B cell (primary cell): ENCODE results near the gene MAGI2. TPM values are rescaled to one million over a fixed set of nuclear protein-coding genes. Genes with fewer than 3 reads are reported as not detected.

Experiments
- ATAC-seq: fragments of 200-7000 bp; cut with Tn5 transposase; one replicate; pipeline ENCODE4 v1.10.0; 2021; ENCODE audit warnings: low read depth, mild to moderate bottlenecking, moderate number of reproducible peaks, moderate library complexity
- CTCF ChIA-PET: fragments of 350-600 bp; sonication (Branson Sonifier 250); formaldehyde crosslinking; loops from one replicate; lab custom pipeline; 2021; ENCODE audit warnings: antibody characterized with exemption, inconsistent platforms; lab: Charles Lee
- POLR2A ChIA-PET: fragments of 350-600 bp; sonication (Branson Sonifier 250); formaldehyde crosslinking; loops from one replicate; lab custom pipeline; 2021; ENCODE audit warnings: antibody characterized with exemption; lab: Charles Lee
- DNase-seq: peaks from one replicate; pipeline ENCODE4 v3.0.0; 2013
- H2AFZ ChIP-seq: 2 replicates; pipeline ENCODE4 v1.6.1; 2012; ENCODE audit warnings: mild to moderate bottlenecking, low read depth, low read length; ENCODE audit not compliant: insufficient read depth, poor library complexity, severe bottlenecking
- H3K27ac ChIP-seq, 2 donors: 1 replicate in 1 of 2; 2 replicates in 1 of 2; pipeline ENCODE4 v1.5.1; 2012 to 2013; ENCODE audit warnings: low read length in 2 of 2, mild to moderate bottlenecking in 2 of 2, moderate library complexity in 1 of 2
- H3K27me3 ChIP-seq, 4 experiments: fragments of 200-600 bp in 1 of 4; sonication (generic) in 1 of 4; replicated peaks in 1 of 4; 1 replicate in 2 of 4; 2 replicates in 2 of 4; pipeline versions ENCODE4 v1.6.1 to v1.7.0; 2013 to 2016; ENCODE audit warnings: low read length in 3 of 4, mild to moderate bottlenecking in 2 of 4, mixed read lengths in 1 of 4, moderate library complexity in 1 of 4; ENCODE audit not compliant: insufficient read depth in 4 of 4, control insufficient read depth in 3 of 4; ENCODE audit errors: control extremely low read depth in 1 of 4
- H3K36me3 ChIP-seq, 2 experiments: replicated peaks in 1 of 2; 1 replicate in 1 of 2; 2 replicates in 1 of 2; pipeline versions ENCODE4 v1.6.1 to v1.7.1; 2013; ENCODE audit warnings: low read length in 1 of 2; ENCODE audit not compliant: insufficient read depth in 2 of 2, control insufficient read depth in 1 of 2; ENCODE audit errors: control extremely low read depth in 1 of 2, extremely low read depth in 1 of 2
- H3K4me1 ChIP-seq, 2 donors: fragments of 200-600 bp in 1 of 2; sonication (generic) in 1 of 2; 1 replicate in 1 of 2; 2 replicates in 1 of 2; pipeline versions ENCODE4 v1.5.1 to v1.6.1; 2013 to 2017; ENCODE audit warnings: low read length in 2 of 2; ENCODE audit not compliant: control insufficient read depth in 2 of 2, insufficient read depth in 2 of 2
- H3K4me2 ChIP-seq: replicated peaks from 2 replicates; pipeline ENCODE3; 2012; ENCODE audit warnings: mild to moderate bottlenecking, low read depth, low read length; ENCODE audit not compliant: poor library complexity, severe bottlenecking
- H3K4me3 ChIP-seq, 5 experiments: fragments of 200-600 bp in 1 of 5; sonication (generic) in 1 of 5; 1 replicate in 3 of 5; 2 replicates in 2 of 5; pipeline versions ENCODE4 v1.5.1 to v1.7.0; 2011 to 2016; ENCODE audit warnings: low read length in 4 of 5, mild to moderate bottlenecking in 4 of 5, low read depth in 2 of 5, control low read depth in 1 of 5, moderate library complexity in 1 of 5; ENCODE audit not compliant: insufficient read depth in 1 of 5; ENCODE audit errors: control extremely low read depth in 1 of 5, extremely low read depth in 1 of 5
- H3K79me2 ChIP-seq: fragments of 200-600 bp; sonication (generic); one replicate; pipeline ENCODE4 v1.6.0; 2016; ENCODE audit warnings: low read length; ENCODE audit not compliant: control insufficient read depth, insufficient read depth
- H3K9ac ChIP-seq: fragments of 200-600 bp; sonication (generic); 2 replicates; pipeline ENCODE4 v1.6.1; 2017; ENCODE audit warnings: mild to moderate bottlenecking, low read length, moderate library complexity
- H3K9me3 ChIP-seq, 3 donors: one replicate each; pipeline versions ENCODE4 v1.6.1 to v1.7.1; 2013; ENCODE audit warnings: low read length in 2 of 3; ENCODE audit not compliant: control insufficient read depth in 2 of 3, insufficient read depth in 1 of 3; ENCODE audit errors: control extremely low read depth in 1 of 3
- H4K20me1 ChIP-seq: 2 replicates; pipeline ENCODE4 v1.6.0; 2012; ENCODE audit warnings: mild to moderate bottlenecking, low read length; ENCODE audit not compliant: insufficient read depth, control insufficient read depth, poor library complexity, severe bottlenecking
- H3K27ac Mint-ChIP-seq: one replicate; pipeline ENCODE4 v1.8.0; 2021; ENCODE audit warnings: mixed read lengths
- H3K27me3 Mint-ChIP-seq: one replicate; pipeline ENCODE4 v1.8.0; 2021; ENCODE audit warnings: mixed read lengths
- H3K4me1 Mint-ChIP-seq: one replicate; pipeline ENCODE4 v1.8.0; 2021; ENCODE audit warnings: mixed read lengths
- H3K4me3 Mint-ChIP-seq: one replicate; pipeline ENCODE4 v1.8.0; 2021; ENCODE audit warnings: mixed read lengths
- H3K9me3 Mint-ChIP-seq: one replicate; pipeline ENCODE4 v1.8.0; 2022; ENCODE audit warnings: mixed read lengths; ENCODE audit not compliant: insufficient read depth
- EZH2 ChIP-seq: IDR thresholded peaks from 2 replicates; pipeline ENCODE4 v1.6.1; 2012; ENCODE audit warnings: borderline replicate concordance, low read depth, mild to moderate bottlenecking, moderate library complexity, low read length; ENCODE audit not compliant: insufficient read depth, poor library complexity, severe bottlenecking
- WGBS: methylation state at CpG from one replicate; pipeline ENCODE4 v1.1.5; 2013; ENCODE audit warnings: missing lambda C conversion rate; ENCODE audit not compliant: insufficient coverage; 5-methylcytosine and 5-hydroxymethylcytosine counted together
- intact Hi-C: fragments of 100-400 bp; cut with micrococcal nuclease; formaldehyde crosslinking; loops from one replicate; pipeline ENCODE4 v1.10.0; 2022
- polyA plus RNA-seq: library from polyadenylated mRNA; depleted of rRNA; stranded (reverse); fragments of >200 nt; gene quantifications from 2 replicates; pipeline ENCODE4 v1.2.3, GENCODE V29; 2012
- total RNA-seq, 2 donors: library from RNA; stranded (reverse); fragments of 120-200 nt in 1 of 2; gene quantifications; 1 replicate in 1 of 2; 2 replicates in 1 of 2; pipeline versions ENCODE4 v1.2.3 to v1.2.4, GENCODE V29; 2013 to 2022
- TF ChIP-seq, protein P1 (sequence below): fragments of 200-600 bp; IDR thresholded peaks from one replicate; pipeline ENCODE4 v1.8.0; 2022; ENCODE audit warnings: antibody characterized with exemption, mild to moderate bottlenecking

The MAGI2 gene
- total and polyA plus RNA-seq, 2 donors (not counting 1 experiment from before 2014, with no cell fraction given): 0.16 to 0.64 TPM

DNA sequence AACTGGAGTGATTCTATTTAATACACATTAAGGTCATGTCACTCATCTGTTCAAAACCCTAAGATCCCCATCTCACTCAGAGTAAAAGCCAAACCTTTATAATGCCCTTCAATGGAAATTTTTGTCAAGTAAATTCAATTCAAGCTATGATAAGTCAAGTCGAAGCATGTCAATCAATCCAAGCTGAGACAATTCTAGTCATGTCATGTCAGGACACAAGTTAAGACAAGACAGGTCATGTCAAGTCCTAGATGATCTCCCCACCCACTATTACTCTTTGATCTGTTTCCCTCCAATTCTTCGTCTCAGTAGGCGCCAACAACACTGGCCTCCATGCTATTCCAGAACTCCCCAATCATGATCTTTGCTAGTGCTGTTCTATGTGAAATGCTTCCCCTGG is 141.4 kb downstream of the MAGI2 start:
- no peak for DNase-seq
- Mint-ChIP-seq H3K4me1 (no peaks in the 10 kb centered on the region), H3K4me3 (no peak overlapping the region), H3K9me3 (no peaks in the 10 kb centered on the region), H3K27ac (no peak overlapping the region), H3K27me3 (no peaks in the 10 kb centered on the region)
- TF ChIP-seq, protein P1, sequence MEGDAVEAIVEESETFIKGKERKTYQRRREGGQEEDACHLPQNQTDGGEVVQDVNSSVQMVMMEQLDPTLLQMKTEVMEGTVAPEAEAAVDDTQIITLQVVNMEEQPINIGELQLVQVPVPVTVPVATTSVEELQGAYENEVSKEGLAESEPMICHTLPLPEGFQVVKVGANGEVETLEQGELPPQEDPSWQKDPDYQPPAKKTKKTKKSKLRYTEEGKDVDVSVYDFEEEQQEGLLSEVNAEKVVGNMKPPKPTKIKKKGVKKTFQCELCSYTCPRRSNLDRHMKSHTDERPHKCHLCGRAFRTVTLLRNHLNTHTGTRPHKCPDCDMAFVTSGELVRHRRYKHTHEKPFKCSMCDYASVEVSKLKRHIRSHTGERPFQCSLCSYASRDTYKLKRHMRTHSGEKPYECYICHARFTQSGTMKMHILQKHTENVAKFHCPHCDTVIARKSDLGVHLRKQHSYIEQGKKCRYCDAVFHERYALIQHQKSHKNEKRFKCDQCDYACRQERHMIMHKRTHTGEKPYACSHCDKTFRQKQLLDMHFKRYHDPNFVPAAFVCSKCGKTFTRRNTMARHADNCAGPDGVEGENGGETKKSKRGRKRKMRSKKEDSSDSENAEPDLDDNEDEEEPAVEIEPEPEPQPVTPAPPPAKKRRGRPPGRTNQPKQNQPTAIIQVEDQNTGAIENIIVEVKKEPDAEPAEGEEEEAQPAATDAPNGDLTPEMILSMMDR: no peak
- TF ChIP-seq EZH2: no peak
- H3K4me3 ChIP-seq: no peak overlapping the region
- no peaks in the 10 kb centered on the region for H3K27me3 ChIP-seq
- no peak overlapping the region for H2AFZ ChIP-seq
- H3K36me3 ChIP-seq: no peaks in the 10 kb centered on the region
- H3K4me1 ChIP-seq: no peaks in the 10 kb centered on the region
- intact Hi-C loops: no loop called here
- no peaks in the 10 kb centered on the region for H3K9me3 ChIP-seq
- H3K4me2 ChIP-seq: no peak overlapping the region
- ChIA-PET POLR2A (no interaction called here), CTCF (no interaction called here)
- H4K20me1 ChIP-seq: no peaks in the 10 kb centered on the region
- WGBS: 100% methylated on average over 3 of the region's 3 CpGs
- H3K9ac ChIP-seq: no peak overlapping the region
- no peaks in the 10 kb centered on the region for H3K79me2 ChIP-seq
- no peak overlapping the region for H3K27ac ChIP-seq
- no peak for ATAC-seq

DNA sequence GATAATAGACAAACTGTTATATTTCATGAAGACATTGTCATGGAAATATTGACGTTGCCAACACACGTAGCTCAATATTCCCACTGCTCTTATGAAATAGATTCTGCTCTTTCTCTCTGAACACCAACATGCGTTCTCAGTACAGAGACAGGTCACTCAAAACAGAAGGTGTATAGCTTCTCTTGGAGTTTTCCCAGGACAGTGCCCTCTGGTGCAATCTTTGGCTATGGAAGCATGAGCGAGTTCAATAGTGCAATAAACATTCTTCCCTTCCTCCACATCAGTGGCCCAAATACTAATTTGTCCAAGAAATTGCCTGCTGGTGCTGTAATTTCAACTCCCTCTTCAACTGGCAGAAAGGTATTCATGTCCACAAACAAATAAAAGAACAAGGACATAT is 145.3 kb downstream of the MAGI2 start:
- no peaks in the 10 kb centered on the region for H3K4me1 Mint-ChIP-seq
- no peak for DNase-seq
- H3K4me3 Mint-ChIP-seq: no peak overlapping the region
- H3K4me2 ChIP-seq: no peak overlapping the region
- POLR2A ChIA-PET: no interaction called here
- CTCF ChIA-PET: no interaction called here
- no peaks in the 10 kb centered on the region for H3K27me3 Mint-ChIP-seq
- no peak overlapping the region for H2AFZ ChIP-seq
- no peak overlapping the region for H3K4me3 ChIP-seq
- intact Hi-C loops: no loop called here
- H3K9ac ChIP-seq: no peak overlapping the region
- 82% methylated on average over 3 of the region's 4 CpGs for WGBS
- H3K9me3 ChIP-seq: no peaks in the 10 kb centered on the region
- no peak overlapping the region for H3K27ac Mint-ChIP-seq
- H3K36me3 ChIP-seq: no peaks in the 10 kb centered on the region
- TF ChIP-seq EZH2: no peak
- TF ChIP-seq, protein P1: no peak
- H3K4me1 ChIP-seq: no peaks in the 10 kb centered on the region
- no peaks in the 10 kb centered on the region for H3K79me2 ChIP-seq
- ATAC-seq: no peak
- H3K9me3 Mint-ChIP-seq: no peaks in the 10 kb centered on the region
- H4K20me1 ChIP-seq: no peaks in the 10 kb centered on the region
- no peaks in the 10 kb centered on the region for H3K27me3 ChIP-seq
- no peak overlapping the region for H3K27ac ChIP-seq
